ENCODE measurements around the gene LIPA.
A peak's percentile ranks its signal among the peaks of the same experiment; 100 is the strongest.

The LIPA gene

GRCh38 chr10:89279421-89279869 is 27.9 kb upstream of the LIPA start:
- ATAC-seq, result no peak
- TF ChIP-seq, protein P1, sequence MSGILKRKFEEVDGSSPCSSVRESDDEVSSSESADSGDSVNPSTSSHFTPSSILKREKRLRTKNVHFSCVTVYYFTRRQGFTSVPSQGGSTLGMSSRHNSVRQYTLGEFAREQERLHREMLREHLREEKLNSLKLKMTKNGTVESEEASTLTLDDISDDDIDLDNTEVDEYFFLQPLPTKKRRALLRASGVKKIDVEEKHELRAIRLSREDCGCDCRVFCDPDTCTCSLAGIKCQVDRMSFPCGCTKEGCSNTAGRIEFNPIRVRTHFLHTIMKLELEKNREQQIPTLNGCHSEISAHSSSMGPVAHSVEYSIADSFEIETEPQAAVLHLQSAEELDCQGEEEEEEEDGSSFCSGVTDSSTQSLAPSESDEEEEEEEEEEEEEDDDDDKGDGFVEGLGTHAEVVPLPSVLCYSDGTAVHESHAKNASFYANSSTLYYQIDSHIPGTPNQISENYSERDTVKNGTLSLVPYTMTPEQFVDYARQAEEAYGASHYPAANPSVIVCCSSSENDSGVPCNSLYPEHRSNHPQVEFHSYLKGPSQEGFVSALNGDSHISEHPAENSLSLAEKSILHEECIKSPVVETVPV (CRISPR knock-in tag; IDR thresholded peaks at IDR 0.05), result no peak
- TF ChIP-seq ESRRG (CRISPR knock-in tag; IDR thresholded peaks at IDR 0.05) (no peak), ZC3H10 (CRISPR knock-in tag; IDR thresholded peaks at IDR 0.05) (peak; percentile 76; the same call in 1 of the 2 replicates), ISL1 (CRISPR knock-in tag; IDR thresholded peaks at IDR 0.05) (peak; percentile 74), CREB5 (CRISPR knock-in tag; IDR thresholded peaks at IDR 0.05; ENCODE audit: low read depth) (no peak), ZFP30 (CRISPR knock-in tag; IDR thresholded peaks at IDR 0.05) (no peak)

DNA sequence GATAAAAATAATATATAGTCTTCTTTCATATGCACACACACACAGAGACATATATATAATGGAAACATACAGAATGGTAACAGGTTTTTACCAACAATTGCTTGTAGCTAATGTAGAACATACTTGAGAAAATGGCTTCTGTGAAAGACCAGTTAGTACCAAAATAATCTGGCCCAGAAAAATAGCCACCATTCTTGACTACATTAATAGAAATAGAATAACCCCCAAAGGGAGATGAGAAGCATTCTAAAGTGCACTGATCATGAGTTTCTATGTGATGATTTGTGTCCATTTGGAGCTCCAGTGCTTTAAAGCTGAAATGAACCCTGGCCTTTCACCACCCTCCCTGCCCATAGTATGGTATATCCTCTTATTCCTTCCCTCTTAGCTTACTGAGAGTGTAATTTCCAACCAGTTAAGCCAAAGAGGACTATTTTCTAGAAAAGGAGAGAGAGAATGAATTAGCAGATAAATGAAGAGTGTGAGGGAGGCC is 27.4 kb upstream of the LIPA start:
- ATAC-seq, result no peak
- TF ChIP-seq ESRRG (CRISPR knock-in tag; IDR thresholded peaks at IDR 0.05) (no peak), GLIS3 (CRISPR knock-in tag; IDR thresholded peaks at IDR 0.05) (no peak), SNAI2 (CRISPR knock-in tag; IDR thresholded peaks at IDR 0.05) (no peak), ZFP3 (CRISPR knock-in tag; IDR thresholded peaks at IDR 0.05) (no peak), PPARA (CRISPR knock-in tag; IDR thresholded peaks at IDR 0.05; ENCODE audit: borderline replicate concordance) (no peak), CREB5 (CRISPR knock-in tag; IDR thresholded peaks at IDR 0.05; ENCODE audit: low read depth) (no peak), CSDC2 (CRISPR knock-in tag; IDR thresholded peaks at IDR 0.05) (no peak), BACH2 (CRISPR knock-in tag; IDR thresholded peaks at IDR 0.05; ENCODE audit: borderline replicate concordance) (no peak), RARB (CRISPR knock-in tag; IDR thresholded peaks at IDR 0.05) (no peak), TCF4 (CRISPR knock-in tag; IDR thresholded peaks at IDR 0.05; ENCODE audit: borderline replicate concordance) (no peak), ARNTL (CRISPR knock-in tag; IDR thresholded peaks at IDR 0.05; ENCODE audit: borderline replicate concordance, low read depth) (no peak), ZC3H10 (CRISPR knock-in tag; IDR thresholded peaks at IDR 0.05) (no peak), TOX (CRISPR knock-in tag; IDR thresholded peaks at IDR 0.05; ENCODE audit: borderline replicate concordance) (no peak), ZFP30 (CRISPR knock-in tag; IDR thresholded peaks at IDR 0.05) (no peak)

DNA sequence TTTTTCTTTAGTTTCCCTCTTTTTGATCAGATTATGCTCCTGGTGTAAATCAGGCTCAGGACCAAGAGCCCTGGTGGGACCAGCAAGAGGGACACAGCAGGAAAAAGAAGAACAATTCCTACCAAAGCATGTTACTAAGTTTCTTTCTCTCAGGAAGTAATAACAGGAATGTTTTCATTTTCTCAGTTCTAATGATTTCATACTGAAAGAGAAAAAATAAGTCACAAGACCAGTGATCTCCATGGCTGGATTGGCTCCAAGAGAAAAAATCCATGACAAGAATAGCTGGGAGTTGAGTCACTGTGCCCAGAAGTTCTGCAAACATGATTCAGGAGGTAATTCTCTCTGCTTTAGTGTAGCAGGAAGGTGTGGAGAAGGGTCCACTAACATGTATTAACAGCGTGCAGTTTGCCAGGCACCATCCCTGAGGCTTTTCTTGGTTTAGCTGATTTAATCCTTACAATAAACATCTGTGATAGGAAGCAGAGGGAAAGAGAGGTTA is 26.5 kb upstream of the LIPA start:
- ATAC-seq, result peak; percentile 74
- TF ChIP-seq ZFP3 (CRISPR knock-in tag; IDR thresholded peaks at IDR 0.05) (no peak), CREB5 (CRISPR knock-in tag; IDR thresholded peaks at IDR 0.05; ENCODE audit: low read depth) (0 out of 2 replicates have a peak, but pooled peaks have one; percentile 36), SNAI2 (CRISPR knock-in tag; IDR thresholded peaks at IDR 0.05) (no peak), ISL1 (CRISPR knock-in tag; IDR thresholded peaks at IDR 0.05) (peak; percentile 58), CSDC2 (CRISPR knock-in tag; IDR thresholded peaks at IDR 0.05) (no peak), OSR1 (CRISPR knock-in tag; IDR thresholded peaks at IDR 0.05) (no peak)
- TF ChIP-seq, protein P2, sequence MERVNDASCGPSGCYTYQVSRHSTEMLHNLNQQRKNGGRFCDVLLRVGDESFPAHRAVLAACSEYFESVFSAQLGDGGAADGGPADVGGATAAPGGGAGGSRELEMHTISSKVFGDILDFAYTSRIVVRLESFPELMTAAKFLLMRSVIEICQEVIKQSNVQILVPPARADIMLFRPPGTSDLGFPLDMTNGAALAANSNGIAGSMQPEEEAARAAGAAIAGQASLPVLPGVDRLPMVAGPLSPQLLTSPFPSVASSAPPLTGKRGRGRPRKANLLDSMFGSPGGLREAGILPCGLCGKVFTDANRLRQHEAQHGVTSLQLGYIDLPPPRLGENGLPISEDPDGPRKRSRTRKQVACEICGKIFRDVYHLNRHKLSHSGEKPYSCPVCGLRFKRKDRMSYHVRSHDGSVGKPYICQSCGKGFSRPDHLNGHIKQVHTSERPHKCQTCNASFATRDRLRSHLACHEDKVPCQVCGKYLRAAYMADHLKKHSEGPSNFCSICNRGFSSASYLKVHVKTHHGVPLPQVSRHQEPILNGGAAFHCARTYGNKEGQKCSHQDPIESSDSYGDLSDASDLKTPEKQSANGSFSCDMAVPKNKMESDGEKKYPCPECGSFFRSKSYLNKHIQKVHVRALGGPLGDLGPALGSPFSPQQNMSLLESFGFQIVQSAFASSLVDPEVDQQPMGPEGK (CRISPR knock-in tag; IDR thresholded peaks at IDR 0.05; ENCODE audit: borderline replicate concordance), result peak; percentile 64; the same call in 1 of the 2 replicates

DNA sequence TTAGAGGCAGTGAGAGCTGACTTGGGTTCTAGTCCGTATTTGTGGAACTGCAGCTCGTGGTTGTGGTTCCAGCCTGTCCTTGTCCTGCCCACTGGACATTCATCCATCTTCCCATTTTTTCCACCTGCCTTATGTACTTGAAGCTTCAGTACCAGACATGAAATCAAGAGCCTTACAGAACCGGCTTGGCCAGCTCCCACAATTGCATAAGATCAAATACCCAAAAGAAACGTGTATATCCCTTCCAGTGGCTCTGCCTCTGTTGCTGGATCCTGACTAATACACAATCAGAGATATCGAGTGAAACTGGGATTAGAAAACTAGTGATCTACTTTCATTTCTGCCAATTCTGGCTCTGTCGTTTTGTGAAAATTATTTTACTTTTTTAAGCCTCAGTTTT is 23.8 kb upstream of the LIPA start:
- ATAC-seq, result no peak
- TF ChIP-seq ZC3H10 (CRISPR knock-in tag; IDR thresholded peaks at IDR 0.05) (no peak), ZFP30 (CRISPR knock-in tag; IDR thresholded peaks at IDR 0.05) (no peak)

DNA sequence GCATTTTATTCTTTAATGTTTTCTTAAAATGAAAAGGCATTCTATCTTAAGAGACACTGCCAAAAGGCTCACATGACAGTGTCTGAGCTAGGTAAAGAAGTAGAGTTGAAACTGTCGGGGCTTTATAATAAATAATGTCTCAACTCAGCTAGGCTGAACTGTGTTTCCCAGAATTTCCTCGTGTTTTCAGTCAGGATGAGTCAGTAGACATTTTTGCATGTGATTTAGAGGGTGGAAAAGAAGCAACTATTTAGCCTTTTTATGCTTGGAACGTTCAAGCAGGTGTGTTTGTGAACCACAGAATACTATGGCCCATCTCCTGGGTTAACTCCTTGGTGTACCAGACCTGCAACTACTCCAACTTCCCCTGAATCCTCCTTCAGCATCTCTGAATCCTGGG is 23.4 kb upstream of the LIPA start:
- TF ChIP-seq ISL1 (CRISPR knock-in tag; IDR thresholded peaks at IDR 0.05) (0 out of 2 replicates have a peak, but pooled peaks have one; percentile 24), ZNF565 (CRISPR knock-in tag; conservative IDR thresholded peaks at IDR 0.05; ENCODE audit: low read depth) (no peak)
- ATAC-seq, result peak; percentile 23
